WTC11 (cell line): Measurements from ENCODE around the gene SLC40A1.

Experiments used
- CREB1 ChIP-seq: sonication (generic); formaldehyde crosslinking; IDR thresholded peaks from 2 replicates; pipeline ENCODE4 v1.8.0; 2023; ENCODE audit warnings: mild to moderate bottlenecking, missing genetic modification reagents
- CTCF ChIP-seq: fragments of 200-600 bp; IDR thresholded peaks from 2 replicates; pipeline ENCODE4 v1.8.0; 2022; ENCODE audit warnings: antibody characterized with exemption
- ETV6 ChIP-seq: sonication (generic); formaldehyde crosslinking; IDR thresholded peaks from 2 replicates; pipeline ENCODE4 v1.8.1; 2022; ENCODE audit warnings: mild to moderate bottlenecking, missing genetic modification reagents
- FOXP1 ChIP-seq: sonication (generic); formaldehyde crosslinking; IDR thresholded peaks from 2 replicates; pipeline ENCODE4 v1.8.0; 2022; ENCODE audit warnings: missing genetic modification reagents, mild to moderate bottlenecking, moderate library complexity, borderline replicate concordance

DNA sequence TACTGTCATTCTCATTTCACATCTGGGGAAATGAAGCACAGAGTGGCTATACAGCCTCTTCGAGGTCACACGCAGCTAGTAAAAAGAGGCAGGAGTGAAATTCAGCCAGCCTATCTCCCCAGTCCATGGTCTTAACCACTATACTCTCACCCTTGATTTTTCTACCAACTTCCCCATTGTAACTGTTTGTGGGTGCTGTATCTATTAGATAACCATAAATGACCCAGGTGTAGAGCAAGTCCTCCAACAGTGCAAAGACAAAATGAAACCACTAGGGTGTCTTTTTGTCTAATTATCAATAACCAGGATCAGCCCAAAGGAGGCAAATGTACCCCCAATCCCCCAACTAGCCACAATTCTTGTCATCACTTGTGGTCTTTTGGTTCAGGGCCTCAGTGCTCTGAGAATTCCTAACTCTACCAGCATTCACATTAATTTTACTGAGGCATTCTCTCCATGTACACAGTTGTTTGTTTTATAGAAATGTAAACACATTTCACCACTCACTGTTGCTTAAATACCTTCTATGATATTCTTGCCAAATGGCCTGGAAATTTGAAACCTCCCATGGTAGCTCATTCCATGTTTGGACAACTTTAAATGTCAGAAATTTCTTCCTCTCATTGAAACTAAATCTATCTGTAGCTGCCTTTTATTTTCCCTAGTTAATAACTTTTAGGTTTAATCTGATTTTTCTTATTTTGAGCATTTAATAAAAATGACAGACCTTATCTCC is 58.7 kb downstream of the SLC40A1 start:
- TF ChIP-seq CTCF: no peak
- TF ChIP-seq CREB1 (CRISPR knock-in tag): no peak
- no peak for TF ChIP-seq ETV6 (CRISPR knock-in tag)
- TF ChIP-seq FOXP1 (CRISPR knock-in tag): no peak
